RPMI8226 (cell line): ENCODE data around the gene NUP107.
A peak's percentile ranks its signal among the peaks of the same experiment; 100 is the strongest.

Source experiments
- DNase-seq: peaks from one replicate; pipeline ENCODE4 v3.0.0-alpha.2; 2015

The NUP107 gene

GRCh38 chr12:68776976-68777610 is 90.3 kb downstream of the NUP107 start:
- DNase-seq = no peak

- DNase-seq = no peak
These were observed 92.5 kb downstream of the NUP107 start for GRCh38 chr12:68779280-68779679.

GRCh38 chr12:68780731-68781130 is 94.0 kb downstream of the NUP107 start:
- DNase-seq = no peak

GRCh38 chr12:68781728-68782127 is 95.0 kb downstream of the NUP107 start:
- no peak for DNase-seq

GRCh38 chr12:68784015-68784414 is 97.2 kb downstream of the NUP107 start:
- no peak for DNase-seq

- no peak for DNase-seq
These were observed 98.6 kb downstream of the NUP107 start for GRCh38 chr12:68785358-68785757.

- no peak for DNase-seq
These were observed 99.0 kb downstream of the NUP107 start for GRCh38 chr12:68785823-68786222.

- peak; percentile 10 for DNase-seq
These were observed 100.2 kb downstream of the NUP107 start for GRCh38 chr12:68786929-68787328.

GRCh38 chr12:68788554-68789143 is 101.9 kb downstream of the NUP107 start:
- no peak for DNase-seq

GRCh38 chr12:68789144-68789878 is 102.5 kb downstream of the NUP107 start:
- DNase-seq = no peak

- no peak for DNase-seq
These were observed 103.5 kb downstream of the NUP107 start for GRCh38 chr12:68790081-68790951.

- DNase-seq = no peak
These were observed 104.1 kb downstream of the NUP107 start for GRCh38 chr12:68790952-68791234.

- no peak for DNase-seq
These were observed 105.2 kb downstream of the NUP107 start for GRCh38 chr12:68791897-68792481.

GRCh38 chr12:68792952-68793351 is 106.2 kb downstream of the NUP107 start:
- DNase-seq = peak; percentile 59

GRCh38 chr12:68793436-68793835 is 106.7 kb downstream of the NUP107 start:
- no peak for DNase-seq

GRCh38 chr12:68793975-68794652 is 107.3 kb downstream of the NUP107 start:
- no peak for DNase-seq

GRCh38 chr12:68794653-68795251 is 108.0 kb downstream of the NUP107 start:
- DNase-seq = no peak
